Measurements from ENCODE around the gene TMLHE.
A peak's percentile ranks its signal among the peaks of the same experiment; 100 is the strongest.
"Not testable (repeated sequence)": the region's sequence is repeated elsewhere in the genome, so short reads cannot be mapped to it uniquely, and the experiment has no call there.

The TMLHE gene

DNA sequence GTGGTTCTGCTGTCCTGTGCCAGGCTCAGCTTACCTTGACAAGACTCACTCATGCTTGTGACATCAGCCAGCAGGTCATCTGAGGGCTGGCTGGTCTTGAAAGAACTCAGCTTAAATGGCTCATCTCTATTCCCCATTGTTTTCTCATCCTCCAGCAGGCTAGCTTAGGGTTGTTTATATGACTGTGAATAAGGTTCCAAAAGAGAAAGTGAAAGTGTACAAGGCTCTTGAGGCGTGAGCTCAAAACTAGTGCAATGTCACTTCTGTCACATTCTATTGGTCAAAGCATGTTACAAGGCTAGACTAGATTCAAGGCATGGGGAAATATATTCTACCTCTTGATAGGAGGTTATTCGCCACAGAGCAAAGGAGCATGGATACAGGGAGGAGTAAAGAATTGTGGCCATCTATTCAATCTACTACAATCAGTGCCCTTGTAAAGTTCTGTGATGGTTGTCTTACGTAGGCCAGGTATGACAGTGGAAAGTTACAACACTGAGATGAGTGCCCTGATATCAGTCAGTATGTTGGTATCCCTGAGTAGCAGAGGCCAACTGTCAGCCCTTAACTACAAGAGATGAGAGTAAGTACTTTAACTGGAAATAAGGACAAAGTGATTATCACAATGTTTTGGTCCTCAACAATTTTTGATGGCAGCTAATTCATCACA is 19.8 kb upstream of the TMLHE start:
- DNase-seq (ENCODE audit: low read depth), result no peak
- TF ChIP-seq, protein P1, sequence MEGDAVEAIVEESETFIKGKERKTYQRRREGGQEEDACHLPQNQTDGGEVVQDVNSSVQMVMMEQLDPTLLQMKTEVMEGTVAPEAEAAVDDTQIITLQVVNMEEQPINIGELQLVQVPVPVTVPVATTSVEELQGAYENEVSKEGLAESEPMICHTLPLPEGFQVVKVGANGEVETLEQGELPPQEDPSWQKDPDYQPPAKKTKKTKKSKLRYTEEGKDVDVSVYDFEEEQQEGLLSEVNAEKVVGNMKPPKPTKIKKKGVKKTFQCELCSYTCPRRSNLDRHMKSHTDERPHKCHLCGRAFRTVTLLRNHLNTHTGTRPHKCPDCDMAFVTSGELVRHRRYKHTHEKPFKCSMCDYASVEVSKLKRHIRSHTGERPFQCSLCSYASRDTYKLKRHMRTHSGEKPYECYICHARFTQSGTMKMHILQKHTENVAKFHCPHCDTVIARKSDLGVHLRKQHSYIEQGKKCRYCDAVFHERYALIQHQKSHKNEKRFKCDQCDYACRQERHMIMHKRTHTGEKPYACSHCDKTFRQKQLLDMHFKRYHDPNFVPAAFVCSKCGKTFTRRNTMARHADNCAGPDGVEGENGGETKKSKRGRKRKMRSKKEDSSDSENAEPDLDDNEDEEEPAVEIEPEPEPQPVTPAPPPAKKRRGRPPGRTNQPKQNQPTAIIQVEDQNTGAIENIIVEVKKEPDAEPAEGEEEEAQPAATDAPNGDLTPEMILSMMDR (conservative IDR thresholded peaks at IDR 0.05; ENCODE audit: low read length), result no peak
- no peak overlapping the region for H3K4me3 ChIP-seq (ENCODE audit: low read length)

DNA sequence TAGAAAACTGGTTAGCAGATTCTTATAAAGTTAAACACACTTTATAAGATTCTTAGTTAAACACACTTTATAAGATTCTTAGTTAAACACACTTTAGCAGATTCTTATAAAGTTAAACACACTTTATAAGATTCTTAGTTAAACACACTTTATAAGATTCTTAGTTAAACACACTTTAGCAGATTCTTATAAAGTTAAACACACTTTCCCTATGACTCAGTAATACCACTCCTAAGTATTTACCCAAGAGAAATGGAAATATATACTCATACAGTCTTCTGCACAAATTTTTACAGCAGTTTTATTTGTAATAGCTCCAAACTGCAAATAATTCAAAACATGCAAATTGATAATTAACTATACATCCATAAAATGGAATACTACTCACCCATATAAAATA is 7.4 kb upstream of the TMLHE start:
- not testable (repeated sequence) for H3K4me3 ChIP-seq (ENCODE audit: low read length); DNase-seq (ENCODE audit: low read depth)

DNA sequence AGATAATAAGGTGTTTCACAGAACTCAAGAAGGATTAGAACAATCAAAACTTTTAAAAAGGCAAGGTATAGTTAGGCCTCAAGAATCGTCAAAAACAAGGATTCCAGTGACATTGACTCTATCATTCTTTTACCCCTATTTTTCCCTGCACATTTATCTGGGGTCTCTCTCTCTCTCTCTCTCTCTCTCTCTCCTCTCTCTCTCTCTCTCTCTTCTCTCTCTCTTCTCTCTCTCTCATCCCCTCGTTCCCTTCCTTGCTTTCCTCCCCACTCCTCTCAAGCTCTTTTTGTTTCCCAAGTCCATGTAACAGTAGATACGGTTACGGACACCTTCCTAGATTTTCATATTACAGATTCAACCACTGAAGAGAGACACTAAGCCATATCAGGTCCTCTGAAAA is 3.2 kb upstream of the TMLHE start:
- TF ChIP-seq, protein P1 (conservative IDR thresholded peaks at IDR 0.05; ENCODE audit: low read length), result no peak
- DNase-seq (ENCODE audit: low read depth), result no peak
- H3K4me3 ChIP-seq (ENCODE audit: low read length), result no peak overlapping the region

DNA sequence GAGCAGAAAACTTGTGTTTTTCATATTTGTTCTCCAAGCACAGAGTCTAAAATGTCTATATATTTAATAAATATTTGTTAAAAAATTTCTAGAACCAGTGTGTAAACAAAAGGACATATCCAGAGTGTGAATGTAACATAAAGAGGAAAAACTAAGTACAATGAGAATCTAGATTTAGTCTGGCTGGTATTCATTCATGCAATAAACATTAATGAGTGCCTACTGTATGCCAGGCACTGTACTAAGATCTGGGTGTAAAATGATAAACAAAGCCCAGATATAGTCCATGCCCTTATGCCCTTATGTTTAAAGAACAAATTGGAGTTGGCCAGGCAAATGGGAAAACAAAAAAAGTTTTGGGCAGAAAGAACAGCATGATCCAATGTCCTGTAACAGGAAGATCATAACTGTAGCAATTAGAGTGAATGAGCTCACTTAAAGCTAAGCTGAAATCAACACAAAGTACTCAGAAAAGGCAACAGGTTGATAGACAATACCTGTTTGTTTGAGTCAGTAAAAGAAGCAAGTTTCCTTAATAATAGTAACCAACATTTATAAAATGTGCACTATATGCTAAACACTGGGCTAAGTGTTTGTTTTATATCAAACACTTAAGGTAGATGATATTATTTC is 1.3 kb upstream of the TMLHE start:
- no peak overlapping the region for H3K4me3 ChIP-seq (ENCODE audit: low read length)
- DNase-seq (ENCODE audit: low read depth), result no peak
- TF ChIP-seq, protein P1 (conservative IDR thresholded peaks at IDR 0.05; ENCODE audit: low read length), result no peak

DNA sequence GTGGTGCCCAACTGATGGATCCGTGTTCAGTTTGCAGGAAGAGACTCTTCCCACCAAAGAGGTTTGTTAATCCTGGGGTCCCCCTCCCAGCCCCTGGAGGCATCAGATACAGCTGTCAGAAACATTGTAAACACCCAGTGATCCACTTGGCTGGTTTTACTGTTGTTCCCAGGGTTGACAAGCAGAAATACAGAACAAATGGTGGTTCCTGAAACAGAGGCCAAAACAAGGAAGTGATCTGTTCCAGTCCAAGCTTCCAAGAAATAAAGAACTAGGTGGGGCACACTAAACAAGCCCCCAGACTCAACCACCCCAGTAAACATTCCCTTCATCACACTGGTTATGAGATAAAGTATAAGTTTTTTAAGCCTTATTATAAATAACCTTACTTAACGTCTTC is 1.4 kb downstream of the TMLHE start:
- no peak for DNase-seq (ENCODE audit: low read depth)

DNA sequence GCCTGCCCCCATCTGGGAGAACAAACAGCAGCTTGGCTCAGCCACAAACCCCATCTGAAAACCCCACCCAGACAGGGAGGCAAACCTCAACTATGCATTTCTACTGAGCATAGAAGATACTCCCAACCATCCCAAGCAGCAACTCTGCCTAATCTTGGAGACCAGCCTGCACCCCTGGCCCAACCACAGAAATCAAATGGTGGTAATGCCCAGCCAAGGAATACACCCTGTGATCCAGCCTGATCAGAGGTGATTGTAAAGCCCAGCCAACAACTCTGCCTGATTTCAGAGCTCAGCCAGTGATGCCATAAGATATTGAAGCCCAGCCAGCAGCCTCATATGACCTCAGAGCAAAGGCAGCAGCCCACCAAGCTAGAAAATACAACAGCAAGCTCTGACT is 19.8 kb downstream of the TMLHE start:
- TF ChIP-seq, protein P1 (conservative IDR thresholded peaks at IDR 0.05; ENCODE audit: low read length), result no peak
- DNase-seq (ENCODE audit: low read depth), result no peak
- H3K4me3 ChIP-seq (ENCODE audit: low read length), result no peak overlapping the region

More for the DNA sequence above, 1.4 kb downstream of the TMLHE start:
- peak overlapping the region; percentile 79 for H3K4me3 ChIP-seq (ENCODE audit: low read length)
- TF ChIP-seq, protein P1 (conservative IDR thresholded peaks at IDR 0.05; ENCODE audit: low read length), result no peak

DNA sequence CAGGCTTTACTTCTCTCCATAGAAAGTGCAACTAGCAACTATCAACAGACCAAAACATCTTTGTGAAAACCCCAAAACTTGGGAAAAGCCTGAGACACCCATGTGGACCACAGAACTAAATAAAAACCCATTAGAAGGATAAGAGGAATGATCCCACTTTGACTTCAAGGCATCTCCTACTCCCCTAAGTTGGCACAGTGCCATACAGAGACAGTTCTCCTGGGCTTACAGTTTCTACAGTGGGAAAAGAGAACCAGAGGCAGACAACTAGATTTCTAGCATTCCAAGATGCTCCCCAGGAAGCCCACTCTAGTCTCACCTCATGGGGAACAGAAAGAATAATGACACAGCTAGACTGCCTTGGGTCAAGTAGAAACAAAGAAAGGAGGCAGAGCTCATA is 20.4 kb downstream of the TMLHE start:
- DNase-seq (ENCODE audit: low read depth), result no peak
- H3K4me3 ChIP-seq (ENCODE audit: low read length), result no peak overlapping the region
- TF ChIP-seq, protein P1 (conservative IDR thresholded peaks at IDR 0.05; ENCODE audit: low read length), result no peak
